UCSD-AML1 (cell line): Measurements from ENCODE around the gene AUTS2.

Experiments
- DNase-seq: peaks from one replicate; lab custom pipeline; 2025; ENCODE audit not compliant: unreplicated experiment; lab: John Stamatoyannopoulos, UW

The AUTS2 gene

GRCh38 chr7:70392877-70393435 is 794.7 kb downstream of the AUTS2 start:
- DNase-seq = no peak

DNA sequence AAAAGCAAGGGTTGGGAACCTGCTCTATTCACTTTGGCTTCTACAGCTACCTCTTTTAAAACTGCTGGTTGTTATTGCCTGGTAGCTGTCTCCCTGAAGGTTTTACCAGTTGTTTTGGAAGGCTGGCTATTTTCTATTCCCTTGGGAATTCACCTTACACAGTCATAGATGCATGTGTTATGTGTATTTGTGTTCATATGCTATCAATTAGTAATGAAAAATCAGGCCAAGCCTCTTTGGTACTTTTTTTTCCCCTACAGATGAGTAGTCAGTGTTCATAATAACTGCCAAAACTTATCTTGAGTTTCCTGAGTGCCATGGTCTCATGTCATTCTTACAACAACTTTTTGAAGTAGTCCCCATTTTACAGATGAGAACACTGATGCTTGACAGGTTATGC is 795.7 kb downstream of the AUTS2 start:
- no peak for DNase-seq

- DNase-seq = no peak
Observed at GRCh38 chr7:70400829-70401380, 802.6 kb downstream of the AUTS2 start.

DNA sequence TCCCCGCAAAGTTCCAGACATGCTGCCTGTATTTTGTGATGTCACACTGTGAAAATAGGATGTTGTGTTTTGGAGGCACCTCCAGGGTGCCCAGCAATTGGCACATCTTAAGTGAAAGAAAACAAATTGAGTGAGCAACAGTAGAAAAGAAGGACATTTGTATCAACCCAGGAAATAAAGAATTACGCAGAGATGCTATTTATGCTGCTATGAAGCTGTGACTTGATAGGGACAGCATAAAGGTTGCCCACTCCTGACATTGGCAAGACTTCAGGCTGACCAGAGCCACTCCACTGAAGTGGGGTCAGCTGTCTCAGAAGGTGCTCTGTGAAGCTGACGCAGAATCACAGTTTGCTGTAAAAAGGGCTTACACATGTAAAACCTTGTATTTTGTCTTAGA is 803.8 kb downstream of the AUTS2 start:
- DNase-seq = no peak

- no peak for DNase-seq
Observed at GRCh38 chr7:70405241-70405640, 807.0 kb downstream of the AUTS2 start.

DNA sequence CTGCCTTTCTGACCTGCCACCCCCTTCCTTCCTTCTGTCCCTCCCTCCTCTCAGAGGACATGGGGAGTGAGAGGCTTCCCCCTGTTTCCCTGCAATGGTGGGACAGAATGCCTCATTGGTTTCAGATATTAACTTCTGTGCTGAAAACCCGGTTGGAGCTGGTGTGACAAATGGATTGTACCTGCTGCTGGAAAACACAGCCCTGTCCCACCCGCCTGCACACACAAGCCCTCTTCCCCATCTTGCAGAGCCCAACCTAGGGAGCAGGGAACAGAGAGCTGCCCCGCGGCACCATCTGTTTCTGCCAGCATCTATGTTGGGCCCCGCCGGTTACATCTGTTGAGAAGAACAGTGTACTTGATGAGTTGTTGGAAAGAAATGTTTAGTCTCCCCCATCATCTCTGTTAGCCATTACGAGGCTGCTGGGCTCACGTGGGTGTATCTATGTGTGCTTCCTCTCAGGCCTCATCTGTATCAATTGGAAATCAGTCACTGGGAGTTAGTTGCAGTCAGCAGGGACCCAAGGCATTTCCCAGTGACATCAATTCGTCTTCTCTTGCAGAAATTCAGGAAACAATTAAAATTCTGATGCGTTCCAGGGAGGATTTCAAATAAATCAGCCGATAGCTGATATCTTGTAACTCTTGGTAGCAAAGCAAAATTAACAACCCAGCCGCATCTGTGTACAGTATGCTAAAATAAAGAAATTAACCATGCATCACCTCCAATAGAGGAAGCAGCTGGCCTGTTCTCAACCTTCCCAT is 808.1 kb downstream of the AUTS2 start:
- DNase-seq = no peak

DNA sequence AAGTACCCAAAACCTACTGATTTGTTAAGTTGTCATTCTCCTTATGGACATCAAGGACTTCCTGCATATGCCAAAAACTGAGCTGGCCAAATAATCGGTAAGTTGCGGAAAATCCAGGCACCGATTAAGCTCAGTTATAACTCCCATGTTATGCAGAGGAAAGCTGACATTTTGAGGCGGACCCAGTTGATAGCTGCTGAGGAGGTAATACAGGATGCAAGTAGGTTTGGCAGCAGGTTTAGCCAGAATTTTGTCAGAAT is 808.6 kb downstream of the AUTS2 start:
- DNase-seq = no peak

DNA sequence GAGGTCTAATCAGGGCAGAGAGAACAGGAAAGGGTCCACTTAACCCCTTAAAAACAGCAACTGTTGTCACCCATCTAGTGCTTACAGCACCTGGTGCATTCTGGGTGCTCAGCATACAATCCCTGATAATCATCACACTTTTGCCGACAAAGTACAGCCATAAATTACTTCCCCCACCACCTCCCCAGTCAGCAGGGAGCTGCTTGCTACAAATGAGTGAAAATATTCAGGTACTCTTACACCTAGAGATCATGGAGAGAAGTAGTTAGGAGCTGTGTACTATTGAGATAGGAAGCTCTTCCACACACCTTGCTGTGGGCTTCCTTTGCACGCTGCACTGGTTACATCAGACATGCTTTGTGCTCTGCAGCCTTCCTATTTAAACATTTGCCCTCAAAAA is 810.2 kb downstream of the AUTS2 start:
- DNase-seq = no peak

- no peak for DNase-seq
Observed at GRCh38 chr7:70408891-70409290, 810.6 kb downstream of the AUTS2 start.

GRCh38 chr7:70410134-70410750 is 812.0 kb downstream of the AUTS2 start:
- DNase-seq = no peak

- no peak for DNase-seq
Observed at GRCh38 chr7:70414368-70414767, 816.1 kb downstream of the AUTS2 start.

- no peak for DNase-seq
Observed at GRCh38 chr7:70415179-70415972, 817.1 kb downstream of the AUTS2 start.

GRCh38 chr7:70416347-70416985 is 818.2 kb downstream of the AUTS2 start:
- no peak for DNase-seq

DNA sequence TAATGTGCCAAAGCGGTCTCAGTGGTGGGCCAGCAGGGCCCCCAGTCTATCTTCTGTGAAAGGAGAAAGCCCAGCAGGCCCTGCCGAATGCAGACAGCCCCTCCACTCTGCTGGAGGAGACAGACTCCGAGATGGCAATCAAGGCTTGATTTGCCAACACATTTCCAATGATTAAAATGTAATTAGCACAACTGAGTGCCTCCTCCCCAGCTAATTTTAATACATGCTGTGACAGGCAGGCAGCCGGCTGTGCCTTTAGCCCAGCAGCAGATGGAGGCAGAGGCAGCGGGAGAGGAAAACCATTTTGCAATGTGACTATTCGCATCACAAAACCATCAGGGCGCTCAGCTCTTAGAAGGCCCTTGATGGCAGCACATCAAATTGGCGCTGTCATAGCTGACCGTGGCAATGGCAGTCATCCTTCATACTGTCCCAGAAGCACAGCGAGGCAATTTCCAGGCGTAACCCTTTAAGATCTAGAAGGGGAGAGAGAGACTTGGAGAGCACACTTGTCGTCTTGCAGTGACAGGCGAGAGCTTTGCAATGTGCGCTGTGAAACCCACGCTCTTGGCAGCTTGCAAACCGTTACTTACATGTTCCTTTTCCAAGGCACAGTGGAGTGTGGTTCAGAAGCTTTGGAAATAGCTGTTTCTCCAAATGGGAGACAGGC is 818.8 kb downstream of the AUTS2 start:
- no peak for DNase-seq

GRCh38 chr7:70419526-70420380 is 821.5 kb downstream of the AUTS2 start:
- no peak for DNase-seq

GRCh38 chr7:70420381-70420662 is 822.0 kb downstream of the AUTS2 start:
- no peak for DNase-seq

DNA sequence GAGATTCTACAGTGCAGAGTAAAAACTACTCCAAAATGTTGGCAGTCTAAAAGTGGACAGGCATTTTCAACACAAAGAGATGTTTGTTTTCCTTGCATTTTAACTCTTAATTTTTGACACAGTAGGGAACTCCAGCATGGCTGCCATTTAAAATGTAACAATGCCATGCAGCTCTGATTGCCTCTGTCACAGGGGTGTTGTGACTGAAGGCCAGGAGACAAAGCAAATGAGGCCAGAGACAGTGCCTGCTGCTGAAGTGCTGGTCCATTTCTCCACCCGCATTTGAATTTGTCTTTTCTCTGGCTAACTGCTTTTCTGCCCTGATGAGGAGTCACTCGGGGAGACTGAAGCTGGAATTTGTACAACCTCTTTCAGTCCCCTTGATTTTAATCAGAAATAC is 823.0 kb downstream of the AUTS2 start:
- DNase-seq = no peak

DNA sequence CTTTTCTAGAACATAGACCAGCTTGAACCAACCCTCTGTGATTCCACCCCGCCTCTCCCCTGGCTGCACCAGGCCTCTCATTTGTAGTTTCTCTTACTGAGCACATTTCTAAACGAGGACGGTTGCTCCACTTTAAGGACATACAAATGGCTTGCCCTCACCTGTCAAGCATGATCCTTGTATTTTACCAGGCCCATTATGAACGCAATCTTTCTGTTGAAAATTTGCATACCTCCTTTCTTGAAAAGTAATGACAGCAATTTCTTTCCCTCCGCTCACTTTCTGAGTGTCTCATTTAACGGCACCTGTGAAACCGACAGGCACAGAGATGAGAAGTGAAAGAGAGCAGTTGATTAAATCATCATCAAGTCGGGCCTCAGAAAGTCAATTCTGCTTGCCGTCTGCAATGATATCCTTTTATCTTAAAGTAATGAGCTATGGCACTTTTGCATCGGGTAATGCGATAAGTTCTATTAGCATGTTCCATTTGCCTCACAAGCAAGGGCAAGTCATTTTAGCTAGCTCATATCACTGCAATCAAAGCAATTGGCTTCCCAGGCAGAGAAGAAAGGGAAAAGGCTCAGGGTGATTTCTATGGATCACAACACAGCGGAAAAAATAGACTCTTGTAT is 828.1 kb downstream of the AUTS2 start:
- DNase-seq = no peak

GRCh38 chr7:70432567-70433001 is 834.3 kb downstream of the AUTS2 start:
- no peak for DNase-seq
